ENCODE data around the gene CDCA8. TPM values are rescaled to one million over a fixed set of nuclear protein-coding genes. Genes with fewer than 3 reads are reported as not detected.

CDCA8 gene
- total and polyA plus RNA-seq, 2 donors (not counting 3 experiments of a cell fraction or from before 2014, with no cell fraction given), result 38.5 to 45.7 TPM

- ChIA-PET POLR2A (no interaction called here), CTCF (interaction anchor here (1.1 to 3.4 kb wide), 2 partner anchors 136 to 167 kb away, joined by 4 to 22 read pairs; partner anchors contain the start of genes DNALI1 and MTF1)
- dilution Hi-C loops (cut with MboI; ENCODE audit: extremely low pct_ligation_motif_present, low sequenced_read_pairs), result no loop called here
- Histone ChIP-seq H3K27ac (ENCODE audit: insufficient read depth, low read depth, low read length) (peak overlapping the region; percentile 28), H3K9me3 (replicated peaks; ENCODE audit: control insufficient read depth, insufficient read depth, low read length) (no peaks in the 10 kb centered on the region), H3K4me1 (ENCODE audit: control insufficient read depth, extremely low read depth, insufficient read depth, low read length) (peaks cover 29% of the 10 kb centered on the region), H3K79me2 (ENCODE audit: control insufficient read depth, insufficient read depth, low read length) (peaks cover 68% of the 10 kb centered on the region), H3K36me3 (ENCODE audit: control insufficient read depth in 2 of 2, extremely low read depth in 1 of 2, insufficient read depth in 2 of 2, low read length in 2 of 2) (peaks cover 0 to 13% of the 10 kb centered on the region in 2 experiments), H3K4me3 (replicated peaks in 1 of 3; ENCODE audit: insufficient read depth in 1 of 3, low read depth in 1 of 3, low read length in 3 of 3) (peak overlapping the region; percentile 88 to 96 (median 88)), H3K9ac (replicated peaks; ENCODE audit: extremely low read depth, insufficient read depth, low read length) (peak overlapping the region; percentile 75), H3K4me2 (ENCODE audit: insufficient read depth, low read length) (peak overlapping the region; percentile 75), H3K9me1 (replicated peaks; ENCODE audit: control insufficient read depth, extremely low read depth, insufficient read depth, low read length) (no peaks in the 10 kb centered on the region), H4K20me1 (replicated peaks; ENCODE audit: control insufficient read depth, extremely low read depth, insufficient read depth, low read length) (no peaks in the 10 kb centered on the region), H2AFZ (ENCODE audit: low read depth, low read length) (peak overlapping the region; percentile 99), H3K27me3 (ENCODE audit: control insufficient read depth in 2 of 2, insufficient read depth in 2 of 2, low read length in 2 of 2) (no peaks in the 10 kb centered on the region)
- TF ChIP-seq FOS (IDR thresholded peaks at IDR 0.05; ENCODE audit: borderline replicate concordance, insufficient read depth, low read length) (no peak), EZH2 (IDR thresholded peaks at IDR 0.05; ENCODE audit: borderline replicate concordance, low read depth, low read length, severe bottlenecking) (no peak), GATA2 (IDR thresholded peaks at IDR 0.05; ENCODE audit: insufficient read depth, insufficient read length, low read depth, low read length) (no peak), POLR2AphosphoS5 (IDR thresholded peaks at IDR 0.05; ENCODE audit: insufficient read depth, low read depth, low read length) (no peak), MAX (IDR thresholded peaks at IDR 0.05; ENCODE audit: insufficient read depth, insufficient read length) (no peak), POLR2A (IDR thresholded peaks at IDR 0.05; ENCODE audit: low read depth, low read length) (no peak), CTCF (IDR thresholded peaks at IDR 0.05; ENCODE audit: extremely low read depth in 1 of 2, insufficient read depth in 1 of 2, low read depth in 1 of 2, low read length in 2 of 2) (no peak), JUN (IDR thresholded peaks at IDR 0.05; ENCODE audit: borderline replicate concordance, insufficient read depth, insufficient read length, low read depth) (no peak), MYC (IDR thresholded peaks at IDR 0.05; ENCODE audit: low read depth, low read length) (no peak)
- no TSS peak for BruUV-seq (replicated peaks)
- DNase-seq (ENCODE audit: low read depth, low spot score) (no peak), FAIRE-seq (no peak)
- intact Hi-C loops (cut with micrococcal nuclease), result loop anchor here (1.0 to 5.0 kb wide), 3 partner anchors 115 to 239 kb away; partner anchors contain the start of gene YRDC
Measured at GRCh38 chr1:37692834-37693175, 489 bp downstream of the CDCA8 start.

Data from endothelial cell of umbilical vein (primary cell).